Kidney glomerular epithelial cell (primary cell): ENCODE measurements around the gene IFNG-AS1.

Experiments
- DNase-seq: peaks from one replicate; lab custom pipeline; 2025; lab: John Stamatoyannopoulos, UW

Gene IFNG-AS1

GRCh38 chr12:67989184-67989920, at the start of gene IFNG-AS1:
Gene IFNG-AS1, plus strand, starts transcription at chr12:67989447.
- DNase-seq = no peak

- DNase-seq = no peak
These were observed 49.6 kb upstream of the IFNG-AS1 start for GRCh38 chr12:67939611-67940010.

GRCh38 chr12:67940780-67941243, 48.4 kb upstream of the IFNG-AS1 start:
- peak; percentile 57 for DNase-seq

GRCh38 chr12:67942724-67943123, 46.5 kb upstream of the IFNG-AS1 start:
- DNase-seq = no peak

GRCh38 chr12:67943141-67943892, 45.9 kb upstream of the IFNG-AS1 start:
- peak; percentile 90 for DNase-seq

GRCh38 chr12:67944093-67944492, 45.2 kb upstream of the IFNG-AS1 start:
- no peak for DNase-seq

- DNase-seq = no peak
These were observed 36.5 kb upstream of the IFNG-AS1 start for GRCh38 chr12:67952787-67953186.

GRCh38 chr12:67957383-67957782, 31.9 kb upstream of the IFNG-AS1 start:
- DNase-seq = no peak

GRCh38 chr12:67958187-67958586, 31.1 kb upstream of the IFNG-AS1 start:
- DNase-seq = no peak

- DNase-seq = no peak
These were observed 24.8 kb upstream of the IFNG-AS1 start for GRCh38 chr12:67964456-67964855.

GRCh38 chr12:67966560-67966959, 22.7 kb upstream of the IFNG-AS1 start:
- no peak for DNase-seq

GRCh38 chr12:67968321-67968720, 20.9 kb upstream of the IFNG-AS1 start:
- no peak for DNase-seq

- DNase-seq = no peak
These were observed 20.5 kb upstream of the IFNG-AS1 start for GRCh38 chr12:67968725-67969124.

GRCh38 chr12:67969134-67969802, 20.0 kb upstream of the IFNG-AS1 start:
- no peak for DNase-seq

GRCh38 chr12:67977668-67978067, 11.6 kb upstream of the IFNG-AS1 start:
- DNase-seq = no peak

GRCh38 chr12:67980391-67980790, 8.9 kb upstream of the IFNG-AS1 start:
- DNase-seq = no peak

- peak; percentile 61 for DNase-seq
These were observed 7.7 kb upstream of the IFNG-AS1 start for GRCh38 chr12:67981287-67982162.

- no peak for DNase-seq
These were observed 7.1 kb upstream of the IFNG-AS1 start for GRCh38 chr12:67982164-67982563.

- no peak for DNase-seq
These were observed 2.6 kb upstream of the IFNG-AS1 start for GRCh38 chr12:67986632-67987031.

GRCh38 chr12:67988601-67989021, 636 bp upstream of the IFNG-AS1 start:
- no peak for DNase-seq

- no peak for DNase-seq
These were observed 1.9 kb downstream of the IFNG-AS1 start for GRCh38 chr12:67991158-67991557.

- DNase-seq = no peak
These were observed 3.9 kb downstream of the IFNG-AS1 start for GRCh38 chr12:67993143-67993542.
